Stimulated activated CD8-positive, alpha-beta memory T cell treated with anti-CD3 and anti-CD28 coated beads, Interleukin-15, amount 100 ng/mL, for 4 hours (primary cell): ENCODE data around the gene UTS2.
A peak's percentile ranks its signal among the peaks of the same experiment; 100 is the strongest.

ENCODE experiments used
- DNase-seq, 2 donors: peaks; one replicate each; pipeline ENCODE4 v3.0.0-alpha.2; 2020; ENCODE audit warnings: low read depth in 2 of 2

Gene UTS2

DNA sequence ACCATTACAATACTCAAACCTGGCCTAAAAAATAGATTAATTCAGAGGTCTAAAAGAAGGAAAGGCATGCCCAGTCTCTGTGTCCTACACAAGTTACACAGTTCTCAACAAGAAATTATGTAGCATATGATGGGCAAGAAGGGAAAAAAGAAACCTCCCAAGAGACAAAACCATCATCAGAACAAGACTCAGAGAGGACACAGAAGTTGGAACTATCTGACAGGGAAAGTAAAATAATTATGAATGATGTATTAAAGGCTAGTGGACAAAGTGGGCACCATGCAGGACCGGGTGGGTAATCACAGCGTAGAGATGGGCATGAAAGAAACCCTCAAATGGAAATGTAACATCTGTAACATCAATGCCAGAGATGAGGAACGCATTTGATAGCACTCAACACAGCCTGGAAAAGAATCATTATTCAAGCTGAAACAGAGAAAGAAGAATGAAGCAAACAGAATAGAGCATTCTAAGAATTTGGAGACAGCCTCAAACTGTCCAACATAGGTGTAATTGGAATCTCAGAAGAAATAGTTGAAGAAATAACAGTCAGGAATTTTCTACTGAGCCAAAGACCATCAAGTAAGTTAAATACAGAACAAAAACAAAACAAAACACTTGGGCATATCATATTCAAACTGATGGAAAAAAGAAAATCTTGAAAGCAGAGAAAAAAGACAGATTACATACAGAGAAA lies 39.0 kb downstream of the UTS2 start:
- no peak for DNase-seq

- no peak for DNase-seq
Observed at GRCh38 chr1:7811476-7811875, 41.4 kb downstream of the UTS2 start.

DNA sequence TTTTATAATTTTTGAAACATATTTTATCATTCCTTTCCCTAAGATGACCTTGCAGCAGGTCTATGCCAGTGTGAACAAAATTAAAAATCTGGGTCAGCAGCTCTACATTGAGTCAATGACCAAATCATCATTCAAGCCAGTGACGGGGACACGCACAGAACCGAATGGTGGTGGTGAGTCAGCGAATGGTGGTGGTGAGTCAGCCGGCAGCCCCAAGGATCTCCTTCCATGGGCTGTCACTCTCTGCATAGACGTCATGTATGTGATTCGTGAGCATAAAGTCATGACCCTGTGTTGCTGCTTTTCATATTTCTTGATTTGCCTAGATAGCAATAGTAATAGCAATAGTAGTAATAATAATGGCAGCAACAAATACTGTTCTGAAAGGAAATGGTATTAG lies 42.5 kb downstream of the UTS2 start:
- peak in 1 of 2 donors; percentile 1 for DNase-seq

DNA sequence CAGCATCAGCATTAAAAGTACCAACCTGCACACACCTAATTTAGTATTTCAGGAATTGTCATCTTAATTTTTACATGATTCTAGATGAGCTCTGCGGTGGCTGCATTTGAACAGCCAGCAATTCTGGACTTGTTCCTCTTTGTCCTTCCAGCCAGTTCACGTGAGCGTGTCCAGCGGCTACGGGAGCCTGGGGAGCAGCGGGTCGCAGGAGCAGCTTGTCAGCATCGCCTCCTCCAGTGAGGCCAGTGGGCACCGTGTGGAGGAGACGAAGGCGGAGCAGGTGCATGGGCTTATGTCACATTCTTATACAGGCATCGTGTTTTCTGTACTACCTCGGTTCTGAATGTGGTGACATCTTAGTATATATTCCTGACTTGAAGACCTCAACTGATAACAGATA lies 43.1 kb downstream of the UTS2 start:
- no peak for DNase-seq

- no peak for DNase-seq
Observed at GRCh38 chr1:7808253-7808844, 44.5 kb downstream of the UTS2 start.

DNA sequence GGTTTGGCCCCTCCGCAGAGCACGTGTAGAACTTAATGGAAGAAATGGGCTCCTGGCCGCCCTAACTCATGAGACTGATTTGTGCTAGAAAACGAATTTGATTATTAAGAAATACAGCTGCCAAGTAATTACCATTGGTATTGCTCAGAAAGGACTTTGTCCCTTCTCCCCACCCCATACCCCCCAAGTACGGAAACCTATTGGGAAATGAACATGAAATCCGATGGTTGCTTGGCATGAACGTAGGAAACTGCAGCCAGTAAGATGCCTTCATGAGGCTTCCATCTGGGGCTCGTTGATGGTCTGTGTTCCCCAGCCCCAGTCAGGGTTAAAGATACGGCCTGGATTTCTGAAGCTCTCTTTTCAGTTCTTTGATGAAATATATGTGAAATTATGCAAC lies 47.4 kb downstream of the UTS2 start:
- DNase-seq = no peak
